ENCODE results near the gene KCNIP4.

The KCNIP4 gene

DNA sequence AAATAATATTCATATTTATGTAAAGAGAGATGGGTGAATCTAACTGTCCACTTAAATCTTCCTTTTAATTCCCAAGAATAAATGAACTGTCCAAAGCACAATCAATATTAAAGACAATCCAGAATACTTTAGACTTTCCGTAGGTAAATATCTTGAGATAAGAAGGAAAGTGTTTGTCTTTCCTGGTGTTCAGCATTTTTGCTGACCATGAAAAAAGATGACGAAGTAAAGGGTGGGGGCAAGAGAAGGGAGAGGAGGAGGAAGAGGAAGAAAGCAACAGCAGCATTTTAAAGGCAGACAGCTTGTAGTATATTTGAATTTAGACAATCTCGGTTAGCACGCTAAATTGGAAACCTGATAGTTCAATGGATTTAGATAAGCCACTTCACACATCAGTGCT is 498.2 kb downstream of the KCNIP4 start:
- Histone ChIP-seq H3K4me3 (ENCODE audit: low read depth in 1 of 2, low read length in 1 of 2) (no peak overlapping the region), H3K27me3 (no peaks in the 10 kb centered on the region), H3K36me3 (no peaks in the 10 kb centered on the region), H3K27ac (no peak overlapping the region), H3K9me3 (no peaks in the 10 kb centered on the region), H3K4me1 (ENCODE audit: control insufficient read depth in 1 of 2, insufficient read depth in 1 of 2, low read depth in 1 of 2, low read length in 1 of 2) (no peaks in the 10 kb centered on the region)
- no peak for TF ChIP-seq CTCF (IDR thresholded peaks at IDR 0.05)

GRCh38 chr4:21447301-21448054 is 501.1 kb downstream of the KCNIP4 start:
- H3K27me3 ChIP-seq, result no peaks in the 10 kb centered on the region
- TF ChIP-seq CTCF (IDR thresholded peaks at IDR 0.05), result no peak
- no peaks in the 10 kb centered on the region for H3K9me3 ChIP-seq
- no peaks in the 10 kb centered on the region for H3K4me1 ChIP-seq (ENCODE audit: control insufficient read depth in 1 of 2, insufficient read depth in 1 of 2, low read depth in 1 of 2, low read length in 1 of 2)
- no peaks in the 10 kb centered on the region for H3K36me3 ChIP-seq
- no peak overlapping the region for H3K4me3 ChIP-seq (ENCODE audit: low read depth in 1 of 2, low read length in 1 of 2)
- H3K27ac ChIP-seq, result no peak overlapping the region

GRCh38 chr4:21420166-21420565 is 528.4 kb downstream of the KCNIP4 start:
- H3K4me3 ChIP-seq (ENCODE audit: low read depth in 1 of 2, low read length in 1 of 2), result no peak overlapping the region
- H3K27ac ChIP-seq, result no peak overlapping the region
- no peak for TF ChIP-seq CTCF (IDR thresholded peaks at IDR 0.05)
- no peaks in the 10 kb centered on the region for H3K9me3 ChIP-seq
- H3K4me1 ChIP-seq (ENCODE audit: control insufficient read depth in 1 of 2, insufficient read depth in 1 of 2, low read depth in 1 of 2, low read length in 1 of 2), result no peaks in the 10 kb centered on the region
- H3K36me3 ChIP-seq, result no peaks in the 10 kb centered on the region
- no peaks in the 10 kb centered on the region for H3K27me3 ChIP-seq

GRCh38 chr4:21415728-21416127 is 532.8 kb downstream of the KCNIP4 start:
- no peak overlapping the region for H3K27ac ChIP-seq
- no peaks in the 10 kb centered on the region for H3K27me3 ChIP-seq
- no peaks in the 10 kb centered on the region for H3K9me3 ChIP-seq
- no peak overlapping the region for H3K4me3 ChIP-seq (ENCODE audit: low read depth in 1 of 2, low read length in 1 of 2)
- no peaks in the 10 kb centered on the region for H3K4me1 ChIP-seq (ENCODE audit: control insufficient read depth in 1 of 2, insufficient read depth in 1 of 2, low read depth in 1 of 2, low read length in 1 of 2)
- H3K36me3 ChIP-seq, result no peaks in the 10 kb centered on the region
- no peak for TF ChIP-seq CTCF (IDR thresholded peaks at IDR 0.05)

DNA sequence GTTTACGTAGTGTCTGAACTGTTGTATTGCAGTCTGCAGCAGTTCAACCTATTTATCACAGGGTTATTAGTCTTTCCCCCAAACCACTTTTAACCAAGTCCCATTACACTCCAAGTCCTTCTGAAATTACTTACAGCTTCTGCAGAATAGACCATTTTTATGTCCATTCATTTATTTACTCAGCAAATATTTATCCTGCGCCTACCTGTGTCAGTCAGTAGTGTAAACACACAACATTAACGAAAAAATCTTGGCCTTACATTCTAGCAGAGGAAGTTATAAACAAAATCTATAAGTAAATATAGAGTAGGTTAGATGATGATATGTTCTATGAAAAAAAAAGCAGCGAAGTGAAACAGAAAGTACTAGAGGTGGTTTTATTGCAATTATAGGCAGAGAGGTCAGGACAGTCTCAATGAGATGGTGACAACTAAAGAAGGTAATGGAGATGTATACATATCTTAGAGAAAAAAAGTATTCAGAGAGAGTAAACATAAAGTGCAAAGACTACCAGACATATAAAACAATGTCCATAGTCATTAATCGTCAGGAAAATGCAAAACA is 534.7 kb downstream of the KCNIP4 start:
- Histone ChIP-seq H3K4me3 (ENCODE audit: low read depth in 1 of 2, low read length in 1 of 2) (no peak overlapping the region), H3K4me1 (ENCODE audit: control insufficient read depth in 1 of 2, insufficient read depth in 1 of 2, low read depth in 1 of 2, low read length in 1 of 2) (no peaks in the 10 kb centered on the region), H3K27me3 (no peaks in the 10 kb centered on the region), H3K27ac (no peak overlapping the region), H3K9me3 (no peaks in the 10 kb centered on the region), H3K36me3 (no peaks in the 10 kb centered on the region)
- TF ChIP-seq CTCF (IDR thresholded peaks at IDR 0.05), result no peak

Data from neutrophil (primary cell).